HepG2 (cell line): ENCODE data around the gene ZDHHC6. TPM values are rescaled to one million over a fixed set of nuclear protein-coding genes. Genes with fewer than 3 reads are reported as not detected.

Source experiments
- ATAC-seq: fragments of 200-7000 bp; cut with Tn5 transposase; 3 replicates; pipeline ENCODE4 v1.9.1; 2020; ENCODE audit warnings: mild to moderate bottlenecking, moderate library complexity
- BruUV-seq: library from RNA; stranded (reverse); fragments of 400-500 nt; replicated peaks from 2 replicates; lab custom pipeline; 2021; lab: Mats Ljungman, UMichigan
- CTCF ChIA-PET: fragments of 300-600 bp; formaldehyde crosslinking; extraction: SDS; loops from one replicate; lab custom pipeline; 2021; ENCODE audit warnings: low total read pairs, inconsistent platforms, low intra/inter-chr PET ratio; lab: Yijun Ruan, JAX
- POLR2A ChIA-PET: fragments of 350-600 bp; sonication (Branson Sonifier 250); formaldehyde crosslinking; loops from one replicate; lab custom pipeline; 2020; ENCODE audit warnings: antibody characterized with exemption, inconsistent platforms; lab: Yijun Ruan, JAX
- DNase-seq: peaks from one replicate; pipeline ENCODE4 v3.0.0-alpha.2; 2015; ENCODE audit warnings: low spot score
- FAIRE-seq: peaks from 3 replicates; lab custom pipeline; 2011; peaks lifted over from hg19 to GRCh38; lab: Jason Lieb, UNC
- H2AFZ ChIP-seq: one replicate; pipeline ENCODE4 v1.6.1; 2011; ENCODE audit warnings: low read length, inconsistent platforms
- H3K27ac ChIP-seq: fragments of 300-600 bp; 3 replicates; pipeline ENCODE4 v1.8.0; 2011; ENCODE audit warnings: mixed run types, mild to moderate bottlenecking, mixed read lengths, low read length, inconsistent platforms; ENCODE audit not compliant: insufficient read depth; ENCODE audit errors: extremely low read length
- H3K27me3 ChIP-seq, 2 experiments: fragments of 200-600 bp in 1 of 2; 2 replicates in 1 of 2; 3 replicates in 1 of 2; pipeline versions ENCODE4 v1.6.0 to v1.8.0; 2011; ENCODE audit warnings: low read length in 2 of 2, mild to moderate bottlenecking in 2 of 2, moderate library complexity in 2 of 2, inconsistent platforms in 1 of 2; ENCODE audit not compliant: insufficient read depth in 2 of 2, control insufficient read depth in 1 of 2
- H3K36me3 ChIP-seq, 2 experiments: fragments of 200-600 bp in 1 of 2; replicated peaks in 1 of 2; 2 replicates in 1 of 2; 3 replicates in 1 of 2; pipeline versions ENCODE4 v1.5.1 to v1.8.0; 2011; ENCODE audit warnings: low read length in 2 of 2, inconsistent platforms in 1 of 2; ENCODE audit not compliant: insufficient read depth in 2 of 2, control insufficient read depth in 1 of 2
- H3K4me1 ChIP-seq: 2 replicates; pipeline ENCODE4 v1.5.1; 2012; ENCODE audit warnings: low read length, inconsistent platforms; ENCODE audit not compliant: insufficient read depth
- H3K4me2 ChIP-seq: 2 replicates; pipeline ENCODE4 v1.6.0; 2011; ENCODE audit warnings: low read depth, low read length, inconsistent platforms
- H3K4me3 ChIP-seq, 3 experiments: fragments of 200-600 bp in 1 of 3; sonication (generic), shearing (Covaris generic) in 1 of 3; replicated peaks in 1 of 3; 2 replicates each; pipeline ENCODE4 v1.5.1; 2011 to 2016; ENCODE audit warnings: low read length in 3 of 3, inconsistent platforms in 2 of 3, low read depth in 2 of 3, mild to moderate bottlenecking in 2 of 3, control low read depth in 1 of 3, mixed read lengths in 1 of 3; ENCODE audit not compliant: insufficient read depth in 1 of 3
- H3K79me2 ChIP-seq: one replicate; pipeline ENCODE4 v1.6.1; 2011; ENCODE audit warnings: low read length, inconsistent platforms; ENCODE audit not compliant: insufficient read depth
- H3K9ac ChIP-seq: 2 replicates; pipeline ENCODE4 v1.6.0; 2011; ENCODE audit warnings: mild to moderate bottlenecking, low read depth, low read length, inconsistent platforms; ENCODE audit not compliant: insufficient read depth
- H3K9me3 ChIP-seq: 2 replicates; pipeline ENCODE4 v1.5.1; 2012; ENCODE audit warnings: mild to moderate bottlenecking, low read length
- H4K20me1 ChIP-seq: 2 replicates; pipeline ENCODE4 v1.6.0; 2011; ENCODE audit warnings: inconsistent platforms, mild to moderate bottlenecking, low read length, moderate library complexity; ENCODE audit not compliant: insufficient read depth
- ETV6 ChIP-seq: sonication (generic); formaldehyde crosslinking; conservative IDR thresholded peaks from 2 replicates; pipeline ENCODE4 v1.4.0; 2020; ENCODE audit warnings: missing genetic modification reagents
- IKZF4 ChIP-seq: sonication (generic); formaldehyde crosslinking; IDR thresholded peaks from 2 replicates; pipeline ENCODE4 v1.5.1; 2020; ENCODE audit warnings: borderline replicate concordance, mild to moderate bottlenecking, low read depth, missing genetic modification reagents; ENCODE audit errors: not compliant biosample characterization
- IRF2 ChIP-seq: IDR thresholded peaks from 2 replicates; pipeline ENCODE4 v1.6.1; 2018; ENCODE audit warnings: missing genetic modification reagents, missing compliant biosample characterization
- PHF8 ChIP-seq: sonication (generic); formaldehyde crosslinking; IDR thresholded peaks from 2 replicates; pipeline ENCODE4 v1.5.0; 2020; ENCODE audit warnings: missing genetic modification reagents
- TMF1 ChIP-seq: sonication (generic); formaldehyde crosslinking; IDR thresholded peaks from 2 replicates; pipeline ENCODE4 v1.8.1; 2022; ENCODE audit warnings: low read depth, missing genetic modification reagents
- ZNF17 ChIP-seq: sonication (generic); formaldehyde crosslinking; IDR thresholded peaks from 2 replicates; pipeline ENCODE4 v1.5.0; 2020; ENCODE audit warnings: mild to moderate bottlenecking, missing genetic modification reagents
- WGBS: methylation state at CpG from one replicate; pipeline ENCODE4 v1.1.6; 2017; ENCODE audit warnings: low lambda C conversion rate; 5-methylcytosine and 5-hydroxymethylcytosine counted together
- in situ Hi-C: cut with HindIII; loops from 2 replicates; pipeline ENCODE4 v1.10.0; 2017; ENCODE audit warnings: low pct_unique_long_range_greater_than_20kb; ENCODE audit not compliant: extremely low pct_ligation_motif_present
- intact Hi-C: fragments of 100-400 bp; cut with micrococcal nuclease; formaldehyde crosslinking; loops from one replicate; pipeline ENCODE4 v1.10.0; 2022; ENCODE audit not compliant: unreplicated experiment
- polyA plus RNA-seq, 8 experiments: library from polyadenylated mRNA; depleted of rRNA in 3 of 8; stranded (reverse) in 7 of 8; unstranded in 1 of 8; fragments of >200 nt; fragmentation: Illumina TruSeq in 4 of 8; extraction: Trizol in 4 of 8; gene quantifications; 2 replicates each; pipeline versions ENCODE4 v1.2.1 to v1.2.3, GENCODE V29; 2011 to 2016; ENCODE audit warnings: low read depth in 4 of 8, missing spikeins in 1 of 8, mixed read lengths in 1 of 8; ENCODE audit not compliant: insufficient read depth in 1 of 8
- total RNA-seq, 5 experiments: library from RNA; depleted of rRNA; stranded (reverse); fragments of >200 nt; fragmentation: Illumina TruSeq; extraction: Trizol; gene quantifications; 2 replicates each; pipeline ENCODE4 v1.2.3, GENCODE V29; 2016; ENCODE audit warnings: low read depth in 1 of 5
- TF ChIP-seq, protein P1 (sequence below): IDR thresholded peaks from 2 replicates; pipeline ENCODE4 v1.6.1; 2018; ENCODE audit warnings: missing genetic modification reagents
- TF ChIP-seq, protein P2 (sequence below): sonication (generic); formaldehyde crosslinking; IDR thresholded peaks from 2 replicates; pipeline ENCODE4 v1.4.0; 2020; ENCODE audit warnings: missing genetic modification reagents
- TF ChIP-seq, protein P3 (sequence below): sonication (generic); formaldehyde crosslinking; IDR thresholded peaks from 2 replicates; pipeline ENCODE4 v1.4.0; 2020; ENCODE audit warnings: missing genetic modification reagents, borderline replicate concordance

Gene ZDHHC6
- total and polyA plus RNA-seq, 2 of the 13 experiments (the other 11 are each of a cell fraction or from before 2014, with no cell fraction given): 20.9 to 49.4 TPM

DNA sequence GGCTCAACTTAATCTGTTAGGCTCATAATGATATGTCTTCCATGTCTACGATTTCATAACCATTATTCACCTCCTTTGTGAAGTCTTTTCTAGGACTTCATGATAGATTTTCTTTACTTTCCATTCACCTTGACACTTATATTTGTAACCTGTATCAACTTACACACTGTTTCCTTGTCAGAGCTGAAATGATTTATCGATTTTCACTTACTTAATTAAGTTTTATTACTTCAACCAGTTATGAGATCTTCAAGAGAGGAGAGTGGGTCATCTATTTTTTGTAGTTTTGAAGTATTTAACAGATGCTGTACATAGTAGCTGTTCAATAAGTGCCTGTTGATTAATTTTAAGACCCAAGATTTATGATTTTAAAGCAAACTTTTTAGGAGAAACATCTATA, 37.7 kb upstream of the ZDHHC6 start:
- intact Hi-C loops: no loop called here
- Histone ChIP-seq H3K27ac (no peak overlapping the region), H4K20me1 (no peaks in the 10 kb centered on the region), H3K27me3 (no peaks in the 10 kb centered on the region), H3K9ac (no peak overlapping the region)
- 83% methylated on average over 2 of the region's 2 CpGs for WGBS
- no peak for ATAC-seq
- TF ChIP-seq, protein P1, sequence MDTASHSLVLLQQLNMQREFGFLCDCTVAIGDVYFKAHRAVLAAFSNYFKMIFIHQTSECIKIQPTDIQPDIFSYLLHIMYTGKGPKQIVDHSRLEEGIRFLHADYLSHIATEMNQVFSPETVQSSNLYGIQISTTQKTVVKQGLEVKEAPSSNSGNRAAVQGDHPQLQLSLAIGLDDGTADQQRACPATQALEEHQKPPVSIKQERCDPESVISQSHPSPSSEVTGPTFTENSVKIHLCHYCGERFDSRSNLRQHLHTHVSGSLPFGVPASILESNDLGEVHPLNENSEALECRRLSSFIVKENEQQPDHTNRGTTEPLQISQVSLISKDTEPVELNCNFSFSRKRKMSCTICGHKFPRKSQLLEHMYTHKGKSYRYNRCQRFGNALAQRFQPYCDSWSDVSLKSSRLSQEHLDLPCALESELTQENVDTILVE: no peak
- TF ChIP-seq ETV6 (CRISPR knock-in tag) (no peak), PHF8 (CRISPR knock-in tag) (no peak), TMF1 (CRISPR knock-in tag) (no peak), IRF2 (no peak), IKZF4 (CRISPR knock-in tag) (no peak), ZNF17 (CRISPR knock-in tag) (no peak)
- TF ChIP-seq, protein P2, sequence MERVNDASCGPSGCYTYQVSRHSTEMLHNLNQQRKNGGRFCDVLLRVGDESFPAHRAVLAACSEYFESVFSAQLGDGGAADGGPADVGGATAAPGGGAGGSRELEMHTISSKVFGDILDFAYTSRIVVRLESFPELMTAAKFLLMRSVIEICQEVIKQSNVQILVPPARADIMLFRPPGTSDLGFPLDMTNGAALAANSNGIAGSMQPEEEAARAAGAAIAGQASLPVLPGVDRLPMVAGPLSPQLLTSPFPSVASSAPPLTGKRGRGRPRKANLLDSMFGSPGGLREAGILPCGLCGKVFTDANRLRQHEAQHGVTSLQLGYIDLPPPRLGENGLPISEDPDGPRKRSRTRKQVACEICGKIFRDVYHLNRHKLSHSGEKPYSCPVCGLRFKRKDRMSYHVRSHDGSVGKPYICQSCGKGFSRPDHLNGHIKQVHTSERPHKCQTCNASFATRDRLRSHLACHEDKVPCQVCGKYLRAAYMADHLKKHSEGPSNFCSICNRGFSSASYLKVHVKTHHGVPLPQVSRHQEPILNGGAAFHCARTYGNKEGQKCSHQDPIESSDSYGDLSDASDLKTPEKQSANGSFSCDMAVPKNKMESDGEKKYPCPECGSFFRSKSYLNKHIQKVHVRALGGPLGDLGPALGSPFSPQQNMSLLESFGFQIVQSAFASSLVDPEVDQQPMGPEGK: no peak
- TF ChIP-seq, protein P3, sequence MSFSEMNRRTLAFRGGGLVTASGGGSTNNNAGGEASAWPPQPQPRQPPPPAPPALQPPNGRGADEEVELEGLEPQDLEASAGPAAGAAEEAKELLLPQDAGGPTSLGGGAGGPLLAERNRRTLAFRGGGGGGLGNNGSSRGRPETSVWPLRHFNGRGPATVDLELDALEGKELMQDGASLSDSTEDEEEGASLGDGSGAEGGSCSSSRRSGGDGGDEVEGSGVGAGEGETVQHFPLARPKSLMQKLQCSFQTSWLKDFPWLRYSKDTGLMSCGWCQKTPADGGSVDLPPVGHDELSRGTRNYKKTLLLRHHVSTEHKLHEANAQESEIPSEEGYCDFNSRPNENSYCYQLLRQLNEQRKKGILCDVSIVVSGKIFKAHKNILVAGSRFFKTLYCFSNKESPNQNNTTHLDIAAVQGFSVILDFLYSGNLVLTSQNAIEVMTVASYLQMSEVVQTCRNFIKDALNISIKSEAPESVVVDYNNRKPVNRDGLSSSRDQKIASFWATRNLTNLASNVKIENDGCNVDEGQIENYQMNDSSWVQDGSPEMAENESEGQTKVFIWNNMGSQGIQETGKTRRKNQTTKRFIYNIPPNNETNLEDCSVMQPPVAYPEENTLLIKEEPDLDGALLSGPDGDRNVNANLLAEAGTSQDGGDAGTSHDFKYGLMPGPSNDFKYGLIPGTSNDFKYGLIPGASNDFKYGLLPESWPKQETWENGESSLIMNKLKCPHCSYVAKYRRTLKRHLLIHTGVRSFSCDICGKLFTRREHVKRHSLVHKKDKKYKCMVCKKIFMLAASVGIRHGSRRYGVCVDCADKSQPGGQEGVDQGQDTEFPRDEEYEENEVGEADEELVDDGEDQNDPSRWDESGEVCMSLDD: no peak
- TF ChIP-seq, all 625 proteins: peak for 0
- Histone ChIP-seq H3K4me3 (no peak overlapping the region), H3K4me1 (peaks cover 5% of the 10 kb centered on the region), H3K9me3 (no peaks in the 10 kb centered on the region), H2AFZ (no peak overlapping the region), H3K4me2 (no peak overlapping the region), H3K36me3 (no peaks in the 10 kb centered on the region; a peak in 1 of 5 replicates), H3K79me2 (no peaks in the 10 kb centered on the region)
- BruUV-seq: no TSS peak
- FAIRE-seq (no peak), DNase-seq (no peak)
- POLR2A ChIA-PET: no interaction called here
- CTCF ChIA-PET: no interaction called here
- in situ Hi-C loops: no loop called here
